ENCODE measurements around the gene KRTAP20-3.

KRTAP20-3 gene

DNA sequence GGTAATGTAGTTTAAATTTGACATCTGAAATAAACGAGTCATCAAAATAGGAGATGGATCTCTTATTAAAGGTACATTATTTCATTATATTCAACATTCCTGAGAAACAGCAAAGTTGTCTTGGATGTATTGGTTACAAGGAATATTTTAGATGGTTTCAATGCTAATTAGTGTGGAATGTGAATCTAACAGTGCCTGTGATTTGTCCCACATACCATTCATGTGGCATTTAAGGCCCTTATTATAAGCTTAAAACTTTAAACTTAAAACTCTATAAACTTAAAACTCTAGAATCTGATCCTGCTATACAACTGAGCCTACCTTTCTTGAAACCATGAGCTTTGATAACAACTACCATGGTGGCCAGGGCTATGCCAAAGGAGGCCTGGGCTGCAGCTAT, 41.9 kb upstream of the KRTAP20-3 start, which contains the start of gene KRTAP22-1 (continued):
- no peak for TF ChIP-seq ZNF514 (tag by site-specific recombination; IDR thresholded peaks at IDR 0.05)

GRCh38 chr21:30605968-30606367, 36.7 kb upstream of the KRTAP20-3 start:
- Histone ChIP-seq H3K9me3 (ENCODE audit: control insufficient read depth, insufficient read depth, low read depth, low read length) (no peaks in the 10 kb centered on the region), H3K4me1 (ENCODE audit: control insufficient read depth, insufficient read depth, low read length) (no peaks in the 10 kb centered on the region), H3K4me3 (ENCODE audit: low read depth, low read length) (no peak overlapping the region), H3K36me3 (ENCODE audit: control insufficient read depth in 2 of 2, insufficient read depth in 1 of 2, low read length in 2 of 2) (no peaks in the 10 kb centered on the region), H3K27ac (ENCODE audit: extremely low read depth, low read depth, low read length) (no peak overlapping the region)
- TF ChIP-seq ZNF843 (tag by site-specific recombination; IDR thresholded peaks at IDR 0.05) (no peak), ZNF280D (tag by site-specific recombination; IDR thresholded peaks at IDR 0.05) (no peak), GFI1B (tag by site-specific recombination; IDR thresholded peaks at IDR 0.05) (no peak), ZNF148 (tag by site-specific recombination; IDR thresholded peaks at IDR 0.05; ENCODE audit: borderline replicate concordance) (no peak), REPIN1 (tag by site-specific recombination; IDR thresholded peaks at IDR 0.05; ENCODE audit: low read depth) (no peak), BCL11B (tag by site-specific recombination; IDR thresholded peaks at IDR 0.05; ENCODE audit: low read depth) (no peak), ZNF664 (tag by site-specific recombination; IDR thresholded peaks at IDR 0.05) (no peak), ZNF747 (tag by site-specific recombination; IDR thresholded peaks at IDR 0.05) (no peak), ZBTB6 (tag by site-specific recombination; IDR thresholded peaks at IDR 0.05) (no peak), ZNF692 (tag by site-specific recombination; IDR thresholded peaks at IDR 0.05) (no peak), ZNF670 (tag by site-specific recombination; IDR thresholded peaks at IDR 0.05; ENCODE audit: low read depth) (no peak), ZNF214 (tag by site-specific recombination; IDR thresholded peaks at IDR 0.05; ENCODE audit: borderline replicate concordance) (no peak), ATF2 (tag by site-specific recombination; IDR thresholded peaks at IDR 0.05; ENCODE audit: low read depth) (no peak), REST (tag by site-specific recombination; IDR thresholded peaks at IDR 0.05) (no peak), SCRT2 (tag by site-specific recombination; IDR thresholded peaks at IDR 0.05) (no peak), ZNF423 (tag by site-specific recombination; IDR thresholded peaks at IDR 0.05) (no peak), ZNF169 (tag by site-specific recombination; IDR thresholded peaks at IDR 0.05) (no peak), MZF1 (tag by site-specific recombination; IDR thresholded peaks at IDR 0.05; ENCODE audit: borderline replicate concordance) (no peak), ZNF529 (tag by site-specific recombination; IDR thresholded peaks at IDR 0.05; ENCODE audit: insufficient replicate concordance) (no peak), ZNF621 (tag by site-specific recombination; IDR thresholded peaks at IDR 0.05) (no peak)
- POLR2A ChIA-PET: no interaction called here
- CTCF ChIA-PET: interaction anchor here (1.2 kb wide), 1 partner anchor 92 kb away, joined by 3 read pairs; no protein-coding TSS in a partner anchor

All from HEK293 (cell line).